ENCODE data around the gene KIF25.

DNA sequence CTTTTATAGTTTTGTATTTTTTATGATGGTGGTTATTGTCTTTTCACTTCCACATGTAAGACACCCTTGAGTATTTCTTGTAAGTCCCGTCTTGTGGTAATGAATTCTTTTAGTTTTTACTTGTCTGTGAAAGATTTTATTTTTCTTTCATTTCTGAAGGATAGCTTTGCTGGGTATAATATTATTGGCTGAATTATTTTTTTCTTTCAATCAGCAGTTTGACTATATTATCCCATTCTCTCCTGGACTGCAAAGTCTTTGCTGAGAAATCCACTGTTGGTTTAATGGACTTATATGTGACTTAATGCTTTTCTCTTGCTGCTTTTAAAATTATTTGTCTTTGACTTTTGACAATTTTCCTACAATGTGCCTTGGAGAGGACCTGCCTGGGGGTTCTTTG is 13.8 kb downstream of the KIF25 start:
- TF ChIP-seq, protein P1, sequence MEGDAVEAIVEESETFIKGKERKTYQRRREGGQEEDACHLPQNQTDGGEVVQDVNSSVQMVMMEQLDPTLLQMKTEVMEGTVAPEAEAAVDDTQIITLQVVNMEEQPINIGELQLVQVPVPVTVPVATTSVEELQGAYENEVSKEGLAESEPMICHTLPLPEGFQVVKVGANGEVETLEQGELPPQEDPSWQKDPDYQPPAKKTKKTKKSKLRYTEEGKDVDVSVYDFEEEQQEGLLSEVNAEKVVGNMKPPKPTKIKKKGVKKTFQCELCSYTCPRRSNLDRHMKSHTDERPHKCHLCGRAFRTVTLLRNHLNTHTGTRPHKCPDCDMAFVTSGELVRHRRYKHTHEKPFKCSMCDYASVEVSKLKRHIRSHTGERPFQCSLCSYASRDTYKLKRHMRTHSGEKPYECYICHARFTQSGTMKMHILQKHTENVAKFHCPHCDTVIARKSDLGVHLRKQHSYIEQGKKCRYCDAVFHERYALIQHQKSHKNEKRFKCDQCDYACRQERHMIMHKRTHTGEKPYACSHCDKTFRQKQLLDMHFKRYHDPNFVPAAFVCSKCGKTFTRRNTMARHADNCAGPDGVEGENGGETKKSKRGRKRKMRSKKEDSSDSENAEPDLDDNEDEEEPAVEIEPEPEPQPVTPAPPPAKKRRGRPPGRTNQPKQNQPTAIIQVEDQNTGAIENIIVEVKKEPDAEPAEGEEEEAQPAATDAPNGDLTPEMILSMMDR (IDR thresholded peaks at IDR 0.05): no peak
- no peak for TF ChIP-seq EP300 (IDR thresholded peaks at IDR 0.05)
- no peak for TF ChIP-seq POLR2A (IDR thresholded peaks at IDR 0.05)

Data from ovary (tissue), 3 donors.